Caco-2 (cell line): ENCODE data around the gene COQ9. TPM values are rescaled to one million over a fixed set of nuclear protein-coding genes. Genes with fewer than 3 reads are reported as not detected.

Source experiments
- BruUV-seq: library from RNA; stranded (reverse); fragments of 400-500 nt; replicated peaks from 2 replicates; lab custom pipeline; 2021; lab: Mats Ljungman, UMichigan
- CTCF ChIA-PET: fragments of 300-600 bp; sonication (Branson Sonifier 250); formaldehyde crosslinking; loops from one replicate; lab custom pipeline; 2022; ENCODE audit warnings: antibody characterized with exemption; lab: Charles Lee
- POLR2A ChIA-PET: fragments of 300-600 bp; sonication (Branson Sonifier 250); formaldehyde crosslinking; loops from one replicate; lab custom pipeline; 2022; ENCODE audit warnings: antibody characterized with exemption; lab: Charles Lee
- DNase-seq, 2 experiments: peaks; one replicate each; pipeline versions ENCODE4 v3.0.0 to v3.0.0-alpha.2; 2020 to 2022
- H3K27me3 ChIP-seq: replicated peaks from 2 replicates; pipeline ENCODE4 v1.6.0; 2011; ENCODE audit warnings: low read length; ENCODE audit not compliant: control insufficient read depth, insufficient read depth
- H3K36me3 ChIP-seq: 2 replicates; pipeline ENCODE4 v1.5.1; 2011; ENCODE audit warnings: low read length; ENCODE audit not compliant: control insufficient read depth, insufficient read depth
- H3K4me1 ChIP-seq: fragments of 250-450 bp; sonication (Bioruptor Pico); 2 replicates; pipeline ENCODE4 v1.5.1; 2020; ENCODE audit warnings: mild to moderate bottlenecking
- H3K4me3 ChIP-seq: 2 replicates; pipeline ENCODE4 v1.5.1; 2011; ENCODE audit warnings: low read depth, mild to moderate bottlenecking, control low read depth, low read length
- H3K9me3 ChIP-seq: fragments of 250-450 bp; sonication (Bioruptor Pico); 2 replicates; pipeline ENCODE4 v1.5.1; 2020; ENCODE audit warnings: mild to moderate bottlenecking, moderate library complexity
- H3K27ac Mint-ChIP-seq: one replicate; pipeline ENCODE4 v1.8.0; 2022; ENCODE audit warnings: mixed read lengths; ENCODE audit not compliant: unreplicated experiment
- H3K27me3 Mint-ChIP-seq: one replicate; pipeline ENCODE4 v1.8.0; 2022; ENCODE audit warnings: mixed read lengths; ENCODE audit not compliant: insufficient read depth, unreplicated experiment
- H3K36me3 Mint-ChIP-seq: one replicate; pipeline ENCODE4 v1.8.0; 2022; ENCODE audit warnings: mild to moderate bottlenecking, mixed read lengths; ENCODE audit not compliant: insufficient read depth, unreplicated experiment
- H3K4me1 Mint-ChIP-seq: one replicate; pipeline ENCODE4 v1.8.0; 2022; ENCODE audit warnings: low read depth, mixed read lengths; ENCODE audit not compliant: unreplicated experiment
- H3K4me3 Mint-ChIP-seq: one replicate; pipeline ENCODE4 v1.8.0; 2022; ENCODE audit warnings: mild to moderate bottlenecking, moderate library complexity, mixed read lengths; ENCODE audit not compliant: unreplicated experiment
- H3K9me3 Mint-ChIP-seq: one replicate; pipeline ENCODE4 v1.8.0; 2022; ENCODE audit warnings: mixed read lengths; ENCODE audit not compliant: unreplicated experiment
- CTCF ChIP-seq, 2 experiments: fragments of 200-600 bp in 1 of 2; IDR thresholded peaks; 1 replicate in 1 of 2; 2 replicates in 1 of 2; pipeline versions ENCODE4 v1.5.1 to v1.8.0; 2011 to 2022; ENCODE audit warnings: antibody characterized with exemption in 1 of 2, control low read depth in 1 of 2, inconsistent platforms in 1 of 2, low read depth in 1 of 2, low read length in 1 of 2, mild to moderate bottlenecking in 1 of 2, moderate library complexity in 1 of 2; ENCODE audit not compliant: insufficient read depth in 1 of 2, severe bottlenecking in 1 of 2, unreplicated experiment in 1 of 2
- intact Hi-C: fragments of 100-400 bp; cut with micrococcal nuclease; formaldehyde crosslinking; loops from one replicate; pipeline ENCODE4 v1.10.0; 2022; ENCODE audit not compliant: unreplicated experiment
- total RNA-seq: library from RNA; stranded (reverse); gene quantifications from 2 replicates; pipeline ENCODE4 v1.2.3, GENCODE V29; 2022

COQ9 gene
- total RNA-seq, 1 experiment from 2014 or later, result 50.9 TPM

GRCh38 chr16:57476546-57477410, 29.5 kb downstream of the COQ9 start:
- no peak for TF ChIP-seq CTCF (IDR thresholded peaks at IDR 0.05; ENCODE audit: insufficient read depth in 1 of 2, low read depth in 1 of 2, low read length in 1 of 2, severe bottlenecking in 1 of 2, unreplicated experiment in 1 of 2)
- H3K36me3 ChIP-seq, result peaks cover 18% of the 10 kb centered on the region
- no peak overlapping the region for H3K27ac Mint-ChIP-seq
- H3K36me3 Mint-ChIP-seq, result peaks cover 66% of the 10 kb centered on the region
- no peaks in the 10 kb centered on the region for H3K9me3 Mint-ChIP-seq
- H3K27me3 Mint-ChIP-seq, result no peaks in the 10 kb centered on the region
- no peaks in the 10 kb centered on the region for H3K9me3 ChIP-seq
- no TSS peak for BruUV-seq
- CTCF ChIA-PET, result no interaction called here
- no peak overlapping the region for H3K4me3 Mint-ChIP-seq
- peaks cover 50% of the 10 kb centered on the region for H3K4me1 ChIP-seq
- peak in 1 of 2 experiments; percentile 31 for DNase-seq
- no peaks in the 10 kb centered on the region for H3K27me3 ChIP-seq
- H3K4me1 Mint-ChIP-seq, result peaks cover 43% of the 10 kb centered on the region
- intact Hi-C loops, result no loop called here
- POLR2A ChIA-PET, result interaction anchor here (0.6 kb wide), 1 partner anchor 15 kb away, joined by 3 read pairs; no protein-coding TSS in a partner anchor
- H3K4me3 ChIP-seq, result no peak overlapping the region

GRCh38 chr16:57477531-57478202, 30.4 kb downstream of the COQ9 start:
- peak overlapping the region; percentile 89 for H3K4me3 Mint-ChIP-seq
- ChIA-PET POLR2A (no interaction called here), CTCF (no interaction called here)
- H3K36me3 Mint-ChIP-seq, result peaks cover 57% of the 10 kb centered on the region
- Histone ChIP-seq H3K4me3 (no peak overlapping the region), H3K27me3 (no peaks in the 10 kb centered on the region), H3K4me1 (peaks cover 43% of the 10 kb centered on the region), H3K36me3 (peaks cover 18% of the 10 kb centered on the region), H3K9me3 (no peaks in the 10 kb centered on the region)
- no peak for TF ChIP-seq CTCF (IDR thresholded peaks at IDR 0.05; ENCODE audit: insufficient read depth in 1 of 2, low read depth in 1 of 2, low read length in 1 of 2, severe bottlenecking in 1 of 2, unreplicated experiment in 1 of 2)
- H3K27me3 Mint-ChIP-seq, result no peaks in the 10 kb centered on the region
- DNase-seq, result peak in 1 of 2 experiments; percentile 29
- no TSS peak for BruUV-seq
- intact Hi-C loops, result no loop called here
- H3K9me3 Mint-ChIP-seq, result no peaks in the 10 kb centered on the region
- peaks cover 38% of the 10 kb centered on the region for H3K4me1 Mint-ChIP-seq
- H3K27ac Mint-ChIP-seq, result no peak overlapping the region
